HEK293 (cell line): ENCODE data around the gene KIF21B.

Experiments used
- FEZF1 ChIP-seq: fragments of 450-650 bp; formaldehyde crosslinking; IDR thresholded peaks from 2 replicates; pipeline ENCODE4 v1.5.1; 2016; ENCODE audit warnings: missing biosample characterization, missing genetic modification characterization
- SETDB1 ChIP-seq: IDR thresholded peaks from one replicate; pipeline ENCODE4 v1.6.1; 2017; ENCODE audit warnings: mild to moderate bottlenecking, low read length, moderate library complexity, mixed read lengths; ENCODE audit not compliant: insufficient read length
- ZBTB20 ChIP-seq: fragments of 450-650 bp; formaldehyde crosslinking; IDR thresholded peaks from 2 replicates; pipeline ENCODE4 v1.5.1; 2016; ENCODE audit warnings: missing biosample characterization, missing genetic modification characterization
- TF ChIP-seq, protein P1 (sequence below): fragments of 450-650 bp; formaldehyde crosslinking; IDR thresholded peaks from 2 replicates; pipeline ENCODE4 v1.5.1; 2016; ENCODE audit warnings: missing biosample characterization, missing genetic modification characterization

DNA sequence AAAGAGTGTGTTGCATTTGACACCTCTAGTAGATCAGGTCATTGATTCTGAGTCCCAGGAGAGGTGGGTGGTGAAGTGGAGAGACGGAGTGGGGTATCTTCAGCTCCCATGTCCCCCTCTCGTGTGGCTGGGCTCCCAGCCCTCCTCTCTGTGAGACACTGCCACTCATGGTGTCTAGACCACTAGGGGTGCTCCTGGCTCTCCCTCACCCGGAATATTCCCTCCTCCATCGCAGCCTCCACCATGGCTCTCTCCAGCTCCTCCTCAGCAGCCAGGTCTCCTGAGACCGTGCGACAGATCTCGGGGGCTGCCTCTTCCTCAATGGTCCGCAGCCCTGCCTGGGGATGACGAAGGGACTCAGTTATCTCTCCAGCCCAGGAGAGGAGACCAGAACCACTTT is 20.6 kb upstream of the KIF21B start:
- no peak for TF ChIP-seq ZBTB20
- TF ChIP-seq, protein P1, sequence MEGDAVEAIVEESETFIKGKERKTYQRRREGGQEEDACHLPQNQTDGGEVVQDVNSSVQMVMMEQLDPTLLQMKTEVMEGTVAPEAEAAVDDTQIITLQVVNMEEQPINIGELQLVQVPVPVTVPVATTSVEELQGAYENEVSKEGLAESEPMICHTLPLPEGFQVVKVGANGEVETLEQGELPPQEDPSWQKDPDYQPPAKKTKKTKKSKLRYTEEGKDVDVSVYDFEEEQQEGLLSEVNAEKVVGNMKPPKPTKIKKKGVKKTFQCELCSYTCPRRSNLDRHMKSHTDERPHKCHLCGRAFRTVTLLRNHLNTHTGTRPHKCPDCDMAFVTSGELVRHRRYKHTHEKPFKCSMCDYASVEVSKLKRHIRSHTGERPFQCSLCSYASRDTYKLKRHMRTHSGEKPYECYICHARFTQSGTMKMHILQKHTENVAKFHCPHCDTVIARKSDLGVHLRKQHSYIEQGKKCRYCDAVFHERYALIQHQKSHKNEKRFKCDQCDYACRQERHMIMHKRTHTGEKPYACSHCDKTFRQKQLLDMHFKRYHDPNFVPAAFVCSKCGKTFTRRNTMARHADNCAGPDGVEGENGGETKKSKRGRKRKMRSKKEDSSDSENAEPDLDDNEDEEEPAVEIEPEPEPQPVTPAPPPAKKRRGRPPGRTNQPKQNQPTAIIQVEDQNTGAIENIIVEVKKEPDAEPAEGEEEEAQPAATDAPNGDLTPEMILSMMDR: no peak
- no peak for TF ChIP-seq FEZF1 (tag by site-specific recombination)
- TF ChIP-seq SETDB1: no peak
